Measurements from ENCODE around the gene USP44. TPM values are rescaled to one million over a fixed set of nuclear protein-coding genes. Genes with fewer than 3 reads are reported as not detected.

USP44 gene
- total and polyA plus RNA-seq, 2 donors from 2014 or later = 0.52 to 2.8 TPM

DNA sequence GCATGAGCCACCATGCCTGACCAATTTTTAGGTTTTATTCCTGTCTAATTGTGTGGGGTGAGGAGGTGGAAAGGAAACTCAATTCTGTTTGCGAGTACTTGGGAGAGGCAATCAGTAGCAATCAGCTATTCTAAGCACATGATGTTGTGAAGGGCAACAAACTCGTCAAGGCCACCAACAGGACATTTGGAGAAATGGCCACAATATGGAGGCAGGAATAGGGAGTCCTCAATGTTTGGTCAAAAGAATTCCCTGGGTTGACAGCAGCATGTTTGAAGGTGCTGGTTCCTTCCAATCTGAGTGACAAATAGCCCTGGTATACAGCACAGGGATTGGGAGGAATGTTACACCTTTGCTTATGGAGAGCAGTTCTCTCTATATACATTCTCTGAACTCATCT, 32.7 kb upstream of the USP44 start:
- Histone ChIP-seq H3K9me3 (ENCODE audit: control insufficient read depth in 2 of 3, insufficient read depth in 1 of 3, low read length in 3 of 3) (no peaks in the 10 kb centered on the region), H3K27ac (ENCODE audit: low read depth in 2 of 2, low read length in 2 of 2) (no peak overlapping the region), H3K4me1 (ENCODE audit: control insufficient read depth in 2 of 3, insufficient read depth in 2 of 3, low read depth in 1 of 3, low read length in 3 of 3) (no peaks in the 10 kb centered on the region), H3K27me3 (ENCODE audit: control insufficient read depth, insufficient read depth, low read length) (no peaks in the 10 kb centered on the region), H3K4me3 (ENCODE audit: low read length in 3 of 3) (no peak overlapping the region), H3K36me3 (ENCODE audit: control insufficient read depth in 2 of 3, insufficient read depth in 3 of 3, low read length in 3 of 3) (no peaks in the 10 kb centered on the region), H3K9ac (ENCODE audit: low read length in 3 of 3) (no peak overlapping the region)
- FAIRE-seq = no peak
- DNase-seq = no peak
- TF ChIP-seq, protein P1, sequence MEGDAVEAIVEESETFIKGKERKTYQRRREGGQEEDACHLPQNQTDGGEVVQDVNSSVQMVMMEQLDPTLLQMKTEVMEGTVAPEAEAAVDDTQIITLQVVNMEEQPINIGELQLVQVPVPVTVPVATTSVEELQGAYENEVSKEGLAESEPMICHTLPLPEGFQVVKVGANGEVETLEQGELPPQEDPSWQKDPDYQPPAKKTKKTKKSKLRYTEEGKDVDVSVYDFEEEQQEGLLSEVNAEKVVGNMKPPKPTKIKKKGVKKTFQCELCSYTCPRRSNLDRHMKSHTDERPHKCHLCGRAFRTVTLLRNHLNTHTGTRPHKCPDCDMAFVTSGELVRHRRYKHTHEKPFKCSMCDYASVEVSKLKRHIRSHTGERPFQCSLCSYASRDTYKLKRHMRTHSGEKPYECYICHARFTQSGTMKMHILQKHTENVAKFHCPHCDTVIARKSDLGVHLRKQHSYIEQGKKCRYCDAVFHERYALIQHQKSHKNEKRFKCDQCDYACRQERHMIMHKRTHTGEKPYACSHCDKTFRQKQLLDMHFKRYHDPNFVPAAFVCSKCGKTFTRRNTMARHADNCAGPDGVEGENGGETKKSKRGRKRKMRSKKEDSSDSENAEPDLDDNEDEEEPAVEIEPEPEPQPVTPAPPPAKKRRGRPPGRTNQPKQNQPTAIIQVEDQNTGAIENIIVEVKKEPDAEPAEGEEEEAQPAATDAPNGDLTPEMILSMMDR (IDR thresholded peaks at IDR 0.05; ENCODE audit: borderline replicate concordance, extremely low read depth, insufficient read depth) = no peak
- intact Hi-C loops (cut with DNase I) = no loop called here

DNA sequence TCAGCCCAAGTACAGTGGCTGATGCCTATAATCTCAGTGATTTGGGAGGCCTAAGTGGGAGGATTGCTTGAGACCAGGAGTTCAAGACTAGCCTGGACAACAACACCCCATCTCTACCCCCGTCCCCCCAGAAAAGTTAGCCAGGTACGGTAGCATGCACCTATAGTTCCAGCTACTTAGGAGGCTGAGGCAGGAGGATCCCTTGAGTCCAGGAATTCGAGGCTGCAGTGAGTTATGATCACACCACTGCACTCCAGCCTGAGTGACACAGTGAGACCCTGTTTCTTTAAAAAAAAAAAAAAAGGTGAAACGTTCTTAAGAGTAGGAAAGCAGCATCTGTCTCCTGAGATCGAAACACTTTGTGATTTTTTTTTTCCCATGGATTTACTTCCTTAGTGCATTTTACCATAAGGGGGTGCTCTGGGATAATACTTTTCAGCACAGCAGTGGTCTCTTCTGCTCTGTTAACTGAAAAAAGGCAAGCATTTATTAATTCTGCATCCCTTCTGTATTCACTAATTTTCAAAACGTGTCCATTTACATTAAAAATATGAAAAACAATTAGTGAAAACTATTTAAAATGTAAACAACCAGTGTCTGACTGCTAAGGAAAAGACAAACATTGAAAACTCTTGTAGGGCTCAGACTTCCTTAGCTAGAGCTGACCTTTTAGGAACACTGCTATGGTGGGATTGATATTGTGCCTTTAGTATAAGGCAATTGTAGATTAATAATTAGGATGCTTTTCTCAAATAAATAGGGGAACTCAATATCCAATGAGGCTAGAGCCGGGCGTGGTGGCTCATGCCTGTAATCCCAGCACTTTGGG, 31.2 kb upstream of the USP44 start:
- Histone ChIP-seq H3K27ac (ENCODE audit: low read depth in 2 of 2, low read length in 2 of 2) (no peak overlapping the region), H3K4me3 (ENCODE audit: low read length in 3 of 3) (no peak overlapping the region), H3K9ac (ENCODE audit: low read length in 3 of 3) (no peak overlapping the region), H3K36me3 (ENCODE audit: control insufficient read depth in 2 of 3, insufficient read depth in 3 of 3, low read length in 3 of 3) (no peaks in the 10 kb centered on the region), H3K27me3 (ENCODE audit: control insufficient read depth, insufficient read depth, low read length) (no peaks in the 10 kb centered on the region), H3K9me3 (ENCODE audit: control insufficient read depth in 2 of 3, insufficient read depth in 1 of 3, low read length in 3 of 3) (no peaks in the 10 kb centered on the region), H3K4me1 (ENCODE audit: control insufficient read depth in 2 of 3, insufficient read depth in 2 of 3, low read depth in 1 of 3, low read length in 3 of 3) (no peaks in the 10 kb centered on the region)
- peak; percentile 87 for FAIRE-seq
- DNase-seq = peak in 2 of 5 donors; percentile 62 to 77
- intact Hi-C loops (cut with DNase I) = no loop called here
- TF ChIP-seq, protein P1 (IDR thresholded peaks at IDR 0.05; ENCODE audit: borderline replicate concordance, extremely low read depth, insufficient read depth) = peak; percentile 64

DNA sequence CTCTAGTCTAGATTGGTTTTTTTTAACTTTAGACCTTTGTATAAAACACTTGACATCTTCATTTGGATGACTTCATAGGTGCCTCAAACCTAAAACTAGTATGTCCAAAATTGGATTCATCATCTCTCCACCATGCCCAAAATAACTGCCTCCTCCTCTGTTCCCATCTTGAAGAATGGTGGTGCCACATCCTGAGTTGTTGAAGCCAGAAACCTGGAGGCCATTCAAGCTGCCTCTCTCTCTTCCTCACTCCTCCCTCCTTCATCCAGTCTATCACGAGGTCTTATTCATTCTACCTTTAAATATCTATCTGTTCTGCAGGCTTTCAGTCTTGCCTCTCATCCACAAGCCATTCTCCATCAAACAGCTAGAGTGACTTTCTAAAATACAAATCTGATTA, 26.5 kb upstream of the USP44 start:
- FAIRE-seq (no peak), DNase-seq (no peak)
- Histone ChIP-seq H3K4me1 (ENCODE audit: control insufficient read depth in 2 of 3, insufficient read depth in 2 of 3, low read depth in 1 of 3, low read length in 3 of 3) (no peaks in the 10 kb centered on the region), H3K9ac (ENCODE audit: low read length in 3 of 3) (no peak overlapping the region), H3K27ac (ENCODE audit: low read depth in 2 of 2, low read length in 2 of 2) (no peak overlapping the region), H3K27me3 (ENCODE audit: control insufficient read depth, insufficient read depth, low read length) (no peaks in the 10 kb centered on the region), H3K4me3 (ENCODE audit: low read length in 3 of 3) (no peak overlapping the region), H3K9me3 (ENCODE audit: control insufficient read depth in 2 of 3, insufficient read depth in 1 of 3, low read length in 3 of 3) (no peaks in the 10 kb centered on the region), H3K36me3 (ENCODE audit: control insufficient read depth in 2 of 3, insufficient read depth in 3 of 3, low read length in 3 of 3) (no peaks in the 10 kb centered on the region)
- TF ChIP-seq, protein P1 (IDR thresholded peaks at IDR 0.05; ENCODE audit: borderline replicate concordance, extremely low read depth, insufficient read depth) = no peak
- intact Hi-C loops (cut with DNase I) = no loop called here

Measured in kidney (tissue), 14 donors.